Natural killer cell (primary cell): ENCODE measurements around the gene BTBD6. TPM values are rescaled to one million over a fixed set of nuclear protein-coding genes. Genes with fewer than 3 reads are reported as not detected.

ENCODE experiments used
- ATAC-seq, 3 donors: fragments of 150-1000 bp in 2 of 3; fragments of 200-7000 bp in 1 of 3; cut with Tn5 transposase; 1 replicate in 1 of 3; 2 replicates in 2 of 3; pipeline ENCODE4 v1.10.0; 2021; ENCODE audit warnings: mild to moderate bottlenecking in 2 of 3, moderate library complexity in 2 of 3
- DNase-seq, 2 donors: peaks; one replicate each; pipeline versions ENCODE4 v3.0.0 to v3.0.0-alpha.2; 2013 to 2021; ENCODE audit warnings: mixed read lengths in 1 of 2
- H3K27ac ChIP-seq: one replicate; pipeline ENCODE4 v1.5.1; 2013; ENCODE audit warnings: mild to moderate bottlenecking, low read length
- H3K27me3 ChIP-seq: one replicate; pipeline ENCODE4 v1.6.1; 2013; ENCODE audit warnings: low read length; ENCODE audit not compliant: control insufficient read depth, insufficient read depth
- H3K36me3 ChIP-seq: one replicate; pipeline ENCODE4 v1.6.1; 2013; ENCODE audit warnings: low read length; ENCODE audit not compliant: control insufficient read depth, insufficient read depth
- H3K4me1 ChIP-seq: one replicate; pipeline ENCODE4 v1.6.1; 2013; ENCODE audit warnings: low read length; ENCODE audit not compliant: control insufficient read depth, insufficient read depth
- H3K4me3 ChIP-seq: one replicate; pipeline ENCODE4 v1.5.1; 2013; ENCODE audit warnings: low read length
- H3K9me3 ChIP-seq: one replicate; pipeline ENCODE4 v1.6.1; 2013; ENCODE audit warnings: low read length; ENCODE audit not compliant: control insufficient read depth, insufficient read depth
- H3K27ac Mint-ChIP-seq, 2 donors: one replicate each; pipeline ENCODE4 v1.8.0; 2022; ENCODE audit warnings: mild to moderate bottlenecking in 2 of 2, mixed read lengths in 2 of 2, moderate library complexity in 1 of 2
- H3K27me3 Mint-ChIP-seq, 2 donors: one replicate each; pipeline ENCODE4 v1.8.0; 2022; ENCODE audit warnings: low read depth in 2 of 2, mixed read lengths in 2 of 2
- H3K36me3 Mint-ChIP-seq: one replicate; pipeline ENCODE4 v1.8.0; 2022; ENCODE audit warnings: mixed read lengths
- H3K4me1 Mint-ChIP-seq, 2 donors: one replicate each; pipeline ENCODE4 v1.8.0; 2022; ENCODE audit warnings: mixed read lengths in 2 of 2
- H3K4me3 Mint-ChIP-seq: one replicate; pipeline ENCODE4 v1.8.0; 2022; ENCODE audit warnings: mild to moderate bottlenecking, moderate library complexity, mixed read lengths
- H3K9me3 Mint-ChIP-seq, 2 donors: one replicate each; pipeline ENCODE4 v1.8.0; 2022; ENCODE audit warnings: mixed read lengths in 2 of 2
- WGBS: methylation state at CpG from one replicate; pipeline ENCODE4 v1.1.7; 2013; ENCODE audit warnings: missing lambda C conversion rate; ENCODE audit not compliant: insufficient coverage; 5-methylcytosine and 5-hydroxymethylcytosine counted together
- intact Hi-C: fragments of 100-400 bp; cut with micrococcal nuclease; formaldehyde crosslinking; loops from one replicate; pipeline ENCODE4 v1.14.2; 2022
- total RNA-seq, 4 donors: library from RNA; stranded (reverse); fragments of 120-200 nt in 1 of 4; gene quantifications; one replicate each; pipeline versions ENCODE4 v1.2.3 to v1.2.4, GENCODE V29; 2013 to 2022
- TF ChIP-seq, protein P1 (sequence below): fragments of 200-600 bp; IDR thresholded peaks from one replicate; pipeline ENCODE4 v1.8.0; 2022; ENCODE audit warnings: antibody characterized with exemption

Gene BTBD6
- total RNA-seq, 3 donors from 2014 or later (not counting 1 experiment from before 2014, with no cell fraction given), result 30.9 to 48.7 (median 44.2) TPM

DNA sequence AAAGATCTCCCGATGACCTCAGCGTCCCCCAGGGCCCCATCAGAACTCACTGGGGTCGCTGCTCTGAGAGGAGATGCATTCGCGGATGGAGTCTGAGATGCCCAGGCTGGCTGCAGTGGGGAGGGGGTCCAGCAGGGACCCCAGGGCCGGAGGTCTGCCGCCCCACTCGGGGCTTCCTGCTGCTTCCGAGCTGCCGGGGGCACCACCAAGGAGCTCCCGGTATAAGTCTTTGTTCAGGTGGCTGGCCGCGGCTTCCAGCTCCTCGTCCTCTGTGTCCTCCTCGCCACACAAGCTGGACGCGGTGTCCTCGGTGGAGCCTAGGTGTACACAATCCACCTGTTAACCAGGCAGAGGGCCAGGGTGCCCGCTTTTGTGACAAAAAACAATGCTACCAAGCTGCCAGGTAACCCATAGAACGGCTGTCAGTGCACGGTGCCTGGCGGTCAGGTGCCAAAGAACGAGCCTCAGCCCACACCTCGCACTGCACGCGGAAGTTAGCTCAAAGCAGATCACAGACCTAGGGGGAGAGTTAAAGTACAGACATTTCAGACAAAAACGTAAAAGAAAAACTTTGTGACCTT lies 26.6 kb upstream of the BTBD6 start:
- H3K36me3 Mint-ChIP-seq, result no peaks in the 10 kb centered on the region
- H3K9me3 ChIP-seq, result no peaks in the 10 kb centered on the region
- H3K27me3 ChIP-seq, result no peaks in the 10 kb centered on the region
- ATAC-seq, result no peak
- no peak overlapping the region for H3K4me3 ChIP-seq
- H3K4me1 ChIP-seq, result no peaks in the 10 kb centered on the region
- DNase-seq, result no peak
- H3K27me3 Mint-ChIP-seq, result no peaks in the 10 kb centered on the region
- peaks cover 45% of the 10 kb centered on the region for H3K36me3 ChIP-seq
- intact Hi-C loops, result no loop called here
- no peaks in the 10 kb centered on the region for H3K9me3 Mint-ChIP-seq
- H3K27ac Mint-ChIP-seq, result no peak overlapping the region
- TF ChIP-seq, protein P1, sequence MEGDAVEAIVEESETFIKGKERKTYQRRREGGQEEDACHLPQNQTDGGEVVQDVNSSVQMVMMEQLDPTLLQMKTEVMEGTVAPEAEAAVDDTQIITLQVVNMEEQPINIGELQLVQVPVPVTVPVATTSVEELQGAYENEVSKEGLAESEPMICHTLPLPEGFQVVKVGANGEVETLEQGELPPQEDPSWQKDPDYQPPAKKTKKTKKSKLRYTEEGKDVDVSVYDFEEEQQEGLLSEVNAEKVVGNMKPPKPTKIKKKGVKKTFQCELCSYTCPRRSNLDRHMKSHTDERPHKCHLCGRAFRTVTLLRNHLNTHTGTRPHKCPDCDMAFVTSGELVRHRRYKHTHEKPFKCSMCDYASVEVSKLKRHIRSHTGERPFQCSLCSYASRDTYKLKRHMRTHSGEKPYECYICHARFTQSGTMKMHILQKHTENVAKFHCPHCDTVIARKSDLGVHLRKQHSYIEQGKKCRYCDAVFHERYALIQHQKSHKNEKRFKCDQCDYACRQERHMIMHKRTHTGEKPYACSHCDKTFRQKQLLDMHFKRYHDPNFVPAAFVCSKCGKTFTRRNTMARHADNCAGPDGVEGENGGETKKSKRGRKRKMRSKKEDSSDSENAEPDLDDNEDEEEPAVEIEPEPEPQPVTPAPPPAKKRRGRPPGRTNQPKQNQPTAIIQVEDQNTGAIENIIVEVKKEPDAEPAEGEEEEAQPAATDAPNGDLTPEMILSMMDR, result no peak
- 96% methylated on average over 27 of the region's 27 CpGs for WGBS
- no peak overlapping the region for H3K4me3 Mint-ChIP-seq
- no peaks in the 10 kb centered on the region for H3K4me1 Mint-ChIP-seq
- H3K27ac ChIP-seq, result no peak overlapping the region

GRCh38 chr14:105223260-105223659 lies 25.1 kb upstream of the BTBD6 start:
- DNase-seq (no peak), ATAC-seq (no peak)
- no peaks in the 10 kb centered on the region for H3K27me3 ChIP-seq
- Mint-ChIP-seq H3K27me3 (no peaks in the 10 kb centered on the region), H3K4me1 (no peaks in the 10 kb centered on the region), H3K27ac (no peak overlapping the region), H3K36me3 (no peaks in the 10 kb centered on the region), H3K9me3 (no peaks in the 10 kb centered on the region), H3K4me3 (no peak overlapping the region)
- WGBS, result 94% methylated on average over 15 of the region's 16 CpGs
- no peak overlapping the region for H3K4me3 ChIP-seq
- H3K4me1 ChIP-seq, result no peaks in the 10 kb centered on the region
- peaks cover 37% of the 10 kb centered on the region for H3K36me3 ChIP-seq
- intact Hi-C loops, result no loop called here
- H3K9me3 ChIP-seq, result no peaks in the 10 kb centered on the region
- TF ChIP-seq, protein P1, result no peak
- no peak overlapping the region for H3K27ac ChIP-seq

DNA sequence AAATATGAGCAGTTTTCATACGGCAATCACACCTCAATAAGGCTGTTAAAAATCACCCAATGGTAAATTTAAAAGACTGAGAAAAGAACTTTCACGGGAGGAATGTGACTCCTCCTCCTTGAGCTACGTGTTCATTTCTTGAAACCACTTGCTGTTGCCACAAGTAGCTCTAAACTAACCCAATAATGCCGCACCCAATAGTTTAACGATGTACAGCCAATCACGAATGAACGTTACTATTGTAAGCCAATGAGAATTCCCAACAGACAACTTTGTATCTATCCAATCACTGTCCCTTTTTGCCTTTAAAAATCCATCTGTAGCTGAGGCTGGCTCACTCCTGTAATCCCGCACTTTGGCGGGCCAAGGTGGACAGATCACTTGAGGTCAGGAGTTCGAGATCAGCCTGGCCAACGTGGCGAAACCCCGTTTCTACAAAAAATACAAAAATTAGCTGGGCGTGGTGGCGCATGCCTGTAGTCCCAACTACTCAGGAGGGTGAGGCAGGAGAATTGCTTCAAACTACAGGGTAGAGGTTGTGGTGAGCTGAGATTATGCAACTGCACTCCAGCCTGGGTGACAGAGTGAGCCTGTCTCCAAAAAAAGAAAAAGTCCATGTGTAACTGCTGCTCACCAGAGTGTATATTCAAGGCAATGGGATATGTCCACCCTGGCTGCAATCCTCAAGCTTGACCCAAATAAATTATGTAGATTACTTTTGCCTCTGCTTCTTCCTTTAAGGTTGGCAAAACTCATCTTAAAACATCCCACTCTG lies 24.4 kb upstream of the BTBD6 start:
- Mint-ChIP-seq H3K4me1 (no peaks in the 10 kb centered on the region), H3K27me3 (no peaks in the 10 kb centered on the region), H3K36me3 (no peaks in the 10 kb centered on the region), H3K9me3 (no peaks in the 10 kb centered on the region), H3K27ac (no peak overlapping the region), H3K4me3 (no peak overlapping the region)
- Histone ChIP-seq H3K4me1 (no peaks in the 10 kb centered on the region), H3K27ac (no peak overlapping the region), H3K4me3 (no peak overlapping the region), H3K9me3 (no peaks in the 10 kb centered on the region), H3K27me3 (no peaks in the 10 kb centered on the region), H3K36me3 (peaks cover 31% of the 10 kb centered on the region)
- no peak for ATAC-seq
- TF ChIP-seq, protein P1, result no peak
- 93% methylated on average over 15 of the region's 15 CpGs for WGBS
- DNase-seq, result no peak
- intact Hi-C loops, result no loop called here
